ENCODE data around the gene GREB1L. TPM values are rescaled to one million over a fixed set of nuclear protein-coding genes. Genes with fewer than 3 reads are reported as not detected.

Gene GREB1L
- total and polyA plus RNA-seq, 2 donors (not counting 3 experiments of a cell fraction or from before 2014, with no cell fraction given), result 0.22 to 0.41 TPM

GRCh38 chr18:21262244-21262643 lies 20.2 kb downstream of the GREB1L start:
- dilution Hi-C loops (cut with MboI; ENCODE audit: extremely low pct_ligation_motif_present, low sequenced_read_pairs), result no loop called here
- FAIRE-seq (no peak), DNase-seq (ENCODE audit: low read depth, low spot score) (no peak)
- intact Hi-C loops (cut with micrococcal nuclease), result no loop called here
- CTCF ChIA-PET, result no interaction called here
- POLR2A ChIA-PET, result no interaction called here
- Histone ChIP-seq H4K20me1 (replicated peaks; ENCODE audit: control insufficient read depth, extremely low read depth, insufficient read depth, low read length) (no peaks in the 10 kb centered on the region), H3K9me3 (replicated peaks; ENCODE audit: control insufficient read depth, insufficient read depth, low read length) (no peaks in the 10 kb centered on the region), H3K4me2 (ENCODE audit: insufficient read depth, low read length) (no peak overlapping the region), H3K4me3 (replicated peaks in 1 of 3; ENCODE audit: insufficient read depth in 1 of 3, low read depth in 1 of 3, low read length in 3 of 3) (no peak overlapping the region), H3K79me2 (ENCODE audit: control insufficient read depth, insufficient read depth, low read length) (no peaks in the 10 kb centered on the region), H2AFZ (ENCODE audit: low read depth, low read length) (no peak overlapping the region), H3K4me1 (ENCODE audit: control insufficient read depth, extremely low read depth, insufficient read depth, low read length) (peaks cover 3% of the 10 kb centered on the region), H3K27ac (ENCODE audit: insufficient read depth, low read depth, low read length) (no peak overlapping the region), H3K27me3 (ENCODE audit: control insufficient read depth in 2 of 2, insufficient read depth in 2 of 2, low read length in 2 of 2) (peaks cover 0 to 26% of the 10 kb centered on the region in 2 experiments), H3K9me1 (replicated peaks; ENCODE audit: control insufficient read depth, extremely low read depth, insufficient read depth, low read length) (no peaks in the 10 kb centered on the region), H3K36me3 (ENCODE audit: control insufficient read depth in 2 of 2, extremely low read depth in 1 of 2, insufficient read depth in 2 of 2, low read length in 2 of 2) (no peaks in the 10 kb centered on the region), H3K9ac (replicated peaks; ENCODE audit: extremely low read depth, insufficient read depth, low read length) (no peak overlapping the region)
- BruUV-seq (replicated peaks), result no TSS peak
- TF ChIP-seq POLR2AphosphoS5 (IDR thresholded peaks at IDR 0.05; ENCODE audit: insufficient read depth, low read depth, low read length) (no peak), CTCF (IDR thresholded peaks at IDR 0.05; ENCODE audit: extremely low read depth in 1 of 2, insufficient read depth in 1 of 2, low read depth in 1 of 2, low read length in 2 of 2) (no peak), FOS (IDR thresholded peaks at IDR 0.05; ENCODE audit: borderline replicate concordance, insufficient read depth, low read length) (no peak), JUN (IDR thresholded peaks at IDR 0.05; ENCODE audit: borderline replicate concordance, insufficient read depth, insufficient read length, low read depth) (no peak), MAX (IDR thresholded peaks at IDR 0.05; ENCODE audit: insufficient read depth, insufficient read length) (no peak), EZH2 (IDR thresholded peaks at IDR 0.05; ENCODE audit: borderline replicate concordance, low read depth, low read length, severe bottlenecking) (no peak), POLR2A (IDR thresholded peaks at IDR 0.05; ENCODE audit: low read depth, low read length) (no peak), GATA2 (IDR thresholded peaks at IDR 0.05; ENCODE audit: insufficient read depth, insufficient read length, low read depth, low read length) (no peak), MYC (IDR thresholded peaks at IDR 0.05; ENCODE audit: low read depth, low read length) (no peak)
